Epithelial cell of prostate (primary cell): Measurements from ENCODE around the gene MYO1G.
"Not testable (repeated sequence)": the region's sequence is repeated elsewhere in the genome, so short reads cannot be mapped to it uniquely, and the experiment has no call there.

Source experiments
- DNase-seq: peaks from one replicate; pipeline ENCODE4 v3.0.0-alpha.2; 2011; ENCODE audit warnings: low read depth, low spot score
- H3K27ac ChIP-seq: fragments of 450-650 bp; 2 replicates; pipeline ENCODE4 v1.5.1; 2017; ENCODE audit warnings: mild to moderate bottlenecking

Gene MYO1G

GRCh38 chr7:44955733-44956132 is 23.1 kb downstream of the MYO1G start:
- no peak overlapping the region for H3K27ac ChIP-seq
- DNase-seq = no peak

- DNase-seq = no peak
- H3K27ac ChIP-seq = no peak overlapping the region
Observed at GRCh38 chr7:44953156-44953555, 25.7 kb downstream of the MYO1G start.

GRCh38 chr7:44949303-44949702 is 29.5 kb downstream of the MYO1G start:
- no peak overlapping the region for H3K27ac ChIP-seq
- no peak for DNase-seq

GRCh38 chr7:44945479-44945878 is 33.3 kb downstream of the MYO1G start:
- no peak overlapping the region for H3K27ac ChIP-seq
- DNase-seq = no peak

- no peak for DNase-seq
- no peak overlapping the region for H3K27ac ChIP-seq
Observed at GRCh38 chr7:44944821-44945220, 34.0 kb downstream of the MYO1G start.

GRCh38 chr7:44943631-44944030 is 35.2 kb downstream of the MYO1G start:
- H3K27ac ChIP-seq = no peak overlapping the region
- no peak for DNase-seq

- no peak overlapping the region for H3K27ac ChIP-seq
- DNase-seq = no peak
Observed at GRCh38 chr7:44937426-44937825, 41.4 kb downstream of the MYO1G start.

GRCh38 chr7:44936322-44936721 is 42.5 kb downstream of the MYO1G start:
- no peak for DNase-seq
- no peak overlapping the region for H3K27ac ChIP-seq

- DNase-seq = no peak
- no peak overlapping the region for H3K27ac ChIP-seq
Observed at GRCh38 chr7:44935583-44935982, 43.2 kb downstream of the MYO1G start.

- H3K27ac ChIP-seq = no peak overlapping the region
- no peak for DNase-seq
Observed at GRCh38 chr7:44935016-44935415, 43.8 kb downstream of the MYO1G start.

- DNase-seq, H3K27ac ChIP-seq: not testable (repeated sequence)
Observed at GRCh38 chr7:44934510-44934909, 44.3 kb downstream of the MYO1G start.

GRCh38 chr7:44930921-44931320 is 47.9 kb downstream of the MYO1G start:
- DNase-seq = no peak
- H3K27ac ChIP-seq = no peak overlapping the region

- H3K27ac ChIP-seq = no peak overlapping the region
- DNase-seq = no peak
Observed at GRCh38 chr7:44922351-44922694, 56.5 kb downstream of the MYO1G start.

- peak; percentile 3 for DNase-seq
- H3K27ac ChIP-seq = no peak overlapping the region
Observed at GRCh38 chr7:44921607-44922350, 57.0 kb downstream of the MYO1G start.

GRCh38 chr7:44920119-44920518 is 58.7 kb downstream of the MYO1G start:
- DNase-seq = no peak
- no peak overlapping the region for H3K27ac ChIP-seq

GRCh38 chr7:44918029-44918428 is 60.8 kb downstream of the MYO1G start:
- no peak overlapping the region for H3K27ac ChIP-seq
- no peak for DNase-seq

GRCh38 chr7:44917465-44917864 is 61.4 kb downstream of the MYO1G start:
- DNase-seq = no peak
- no peak overlapping the region for H3K27ac ChIP-seq

GRCh38 chr7:44914992-44915607 is 63.7 kb downstream of the MYO1G start:
- DNase-seq = no peak
- H3K27ac ChIP-seq = no peak overlapping the region

- DNase-seq = no peak
- peak overlapping the region; percentile 34 for H3K27ac ChIP-seq
Observed at GRCh38 chr7:44912775-44913347, 66.0 kb downstream of the MYO1G start.
